HUES48 (cell line): ENCODE data around the gene MAZ.
A peak's percentile ranks its signal among the peaks of the same experiment; 100 is the strongest.
"Not testable (repeated sequence)": the region's sequence is repeated elsewhere in the genome, so short reads cannot be mapped to it uniquely, and the experiment has no call there.

ENCODE experiments used
- H3K27ac ChIP-seq: one replicate; pipeline ENCODE4 v1.7.0; 2013; ENCODE audit warnings: low read depth, low read length, inconsistent platforms
- H3K27me3 ChIP-seq: 2 replicates; pipeline ENCODE4 v1.6.1; 2013; ENCODE audit warnings: mild to moderate bottlenecking, low read length; ENCODE audit not compliant: control insufficient read depth, insufficient read depth
- H3K36me3 ChIP-seq: 2 replicates; pipeline ENCODE4 v1.6.1; 2013; ENCODE audit warnings: low read length; ENCODE audit not compliant: control insufficient read depth, insufficient read depth
- H3K4me1 ChIP-seq: 2 replicates; pipeline ENCODE4 v1.6.1; 2013; ENCODE audit warnings: mild to moderate bottlenecking, low read length; ENCODE audit not compliant: control insufficient read depth, insufficient read depth
- H3K4me3 ChIP-seq: 2 replicates; pipeline ENCODE4 v1.5.1; 2013; ENCODE audit warnings: mild to moderate bottlenecking, low read depth, low read length
- H3K9ac ChIP-seq: 2 replicates; pipeline ENCODE4 v1.6.1; 2013; ENCODE audit warnings: mild to moderate bottlenecking, low read depth, low read length, moderate library complexity
- H3K9me3 ChIP-seq: 2 replicates; pipeline ENCODE4 v1.6.1; 2013; ENCODE audit warnings: low read length; ENCODE audit not compliant: control insufficient read depth, insufficient read depth

Gene MAZ

GRCh38 chr16:29769507-29769906, 36.8 kb upstream of the MAZ start:
- H3K9ac ChIP-seq = no peak overlapping the region
- no peaks in the 10 kb centered on the region for H3K4me1 ChIP-seq

GRCh38 chr16:29770250-29770929, 35.9 kb upstream of the MAZ start:
- Histone ChIP-seq H3K9me3 (no peaks in the 10 kb centered on the region), H3K4me3 (no peak overlapping the region), H3K36me3 (no peaks in the 10 kb centered on the region), H3K9ac (no peak overlapping the region), H3K4me1 (no peaks in the 10 kb centered on the region), H3K27me3 (no peaks in the 10 kb centered on the region), H3K27ac (no peak overlapping the region)

More at GRCh38 chr16:29769507-29769906, 36.8 kb upstream of the MAZ start:
- Histone ChIP-seq H3K9me3 (no peaks in the 10 kb centered on the region), H3K4me3 (no peak overlapping the region), H3K36me3 (no peaks in the 10 kb centered on the region), H3K27ac (no peak overlapping the region), H3K27me3 (no peaks in the 10 kb centered on the region)

- not testable (repeated sequence) for H3K4me3 ChIP-seq, H3K9me3 ChIP-seq, H3K27me3 ChIP-seq, H3K36me3 ChIP-seq, H3K4me1 ChIP-seq, H3K27ac ChIP-seq, H3K9ac ChIP-seq
Measured at GRCh38 chr16:29772330-29772729, 34.0 kb upstream of the MAZ start.

- H3K9ac ChIP-seq = no peak overlapping the region
- H3K27me3 ChIP-seq = peaks cover 5% of the 10 kb centered on the region; the same call in 1 of the 2 replicates
- H3K27ac ChIP-seq = no peak overlapping the region
- no peaks in the 10 kb centered on the region for H3K9me3 ChIP-seq
- no peaks in the 10 kb centered on the region for H3K4me1 ChIP-seq
- H3K36me3 ChIP-seq = no peaks in the 10 kb centered on the region
- no peak overlapping the region for H3K4me3 ChIP-seq
Measured at GRCh38 chr16:29774730-29775129, 31.6 kb upstream of the MAZ start.

- Histone ChIP-seq H3K27ac (no peak overlapping the region), H3K4me1 (no peaks in the 10 kb centered on the region), H3K9ac (no peak overlapping the region), H3K9me3 (no peaks in the 10 kb centered on the region), H3K36me3 (no peaks in the 10 kb centered on the region), H3K27me3 (peaks cover 5% of the 10 kb centered on the region; the same call in 1 of the 2 replicates), H3K4me3 (no peak overlapping the region)
Measured at GRCh38 chr16:29775742-29776408, 30.5 kb upstream of the MAZ start.

GRCh38 chr16:29777576-29778350, 28.6 kb upstream of the MAZ start, which contains the start of gene ZG16:
TSS of gene ZG16 (plus strand) at chr16:29778256. CDS start at chr16:29779267, 1,011 bp downstream.
- Histone ChIP-seq H3K4me1 (no peaks in the 10 kb centered on the region), H3K27ac (no peak within 1 kb of the TSS), H3K9me3 (no peaks in the 10 kb centered on the region), H3K27me3 (peaks cover 5% of the 10 kb centered on the region; the same call in 1 of the 2 replicates), H3K4me3 (no peak within 1 kb of the TSS), H3K9ac (no peak within 1 kb of the TSS), H3K36me3 (no peaks in the 10 kb centered on the region)

GRCh38 chr16:29779474-29779873, 26.9 kb upstream of the MAZ start:
- H3K4me1 ChIP-seq = no peaks in the 10 kb centered on the region
- H3K27ac ChIP-seq = no peak overlapping the region
- peaks cover 5% of the 10 kb centered on the region; the same call in 1 of the 2 replicates for H3K27me3 ChIP-seq
- no peaks in the 10 kb centered on the region for H3K9me3 ChIP-seq
- no peaks in the 10 kb centered on the region for H3K36me3 ChIP-seq
- H3K4me3 ChIP-seq = no peak overlapping the region
- H3K9ac ChIP-seq = no peak overlapping the region

- not testable (repeated sequence) for H3K4me3 ChIP-seq, H3K36me3 ChIP-seq, H3K4me1 ChIP-seq, H3K27me3 ChIP-seq, H3K27ac ChIP-seq, H3K9me3 ChIP-seq, H3K9ac ChIP-seq
Measured at GRCh38 chr16:29783094-29783953, 23.0 kb upstream of the MAZ start.

GRCh38 chr16:29784157-29784556, 22.2 kb upstream of the MAZ start:
- H3K27ac ChIP-seq = no peak overlapping the region
- no peak overlapping the region for H3K4me3 ChIP-seq
- H3K27me3 ChIP-seq = no peaks in the 10 kb centered on the region; the same call in none of the 2 replicates
- 0 out of 2 replicates have a peak, but pooled peaks cover 2% of the 10 kb centered on the region for H3K4me1 ChIP-seq
- no peaks in the 10 kb centered on the region for H3K9me3 ChIP-seq
- H3K36me3 ChIP-seq = no peaks in the 10 kb centered on the region
- no peak overlapping the region for H3K9ac ChIP-seq

- H3K9me3 ChIP-seq = no peaks in the 10 kb centered on the region
- peaks cover 4% of the 10 kb centered on the region; the same call in 1 of the 2 replicates for H3K4me1 ChIP-seq
- H3K36me3 ChIP-seq = no peaks in the 10 kb centered on the region
- no peak overlapping the region for H3K9ac ChIP-seq
- H3K27me3 ChIP-seq = no peaks in the 10 kb centered on the region; the same call in none of the 2 replicates
- H3K4me3 ChIP-seq = peak overlapping the region; percentile 51
- no peak overlapping the region for H3K27ac ChIP-seq
Measured at GRCh38 chr16:29784901-29785500, 21.3 kb upstream of the MAZ start.
